ENCODE results near the gene MCF2L.

DNA sequence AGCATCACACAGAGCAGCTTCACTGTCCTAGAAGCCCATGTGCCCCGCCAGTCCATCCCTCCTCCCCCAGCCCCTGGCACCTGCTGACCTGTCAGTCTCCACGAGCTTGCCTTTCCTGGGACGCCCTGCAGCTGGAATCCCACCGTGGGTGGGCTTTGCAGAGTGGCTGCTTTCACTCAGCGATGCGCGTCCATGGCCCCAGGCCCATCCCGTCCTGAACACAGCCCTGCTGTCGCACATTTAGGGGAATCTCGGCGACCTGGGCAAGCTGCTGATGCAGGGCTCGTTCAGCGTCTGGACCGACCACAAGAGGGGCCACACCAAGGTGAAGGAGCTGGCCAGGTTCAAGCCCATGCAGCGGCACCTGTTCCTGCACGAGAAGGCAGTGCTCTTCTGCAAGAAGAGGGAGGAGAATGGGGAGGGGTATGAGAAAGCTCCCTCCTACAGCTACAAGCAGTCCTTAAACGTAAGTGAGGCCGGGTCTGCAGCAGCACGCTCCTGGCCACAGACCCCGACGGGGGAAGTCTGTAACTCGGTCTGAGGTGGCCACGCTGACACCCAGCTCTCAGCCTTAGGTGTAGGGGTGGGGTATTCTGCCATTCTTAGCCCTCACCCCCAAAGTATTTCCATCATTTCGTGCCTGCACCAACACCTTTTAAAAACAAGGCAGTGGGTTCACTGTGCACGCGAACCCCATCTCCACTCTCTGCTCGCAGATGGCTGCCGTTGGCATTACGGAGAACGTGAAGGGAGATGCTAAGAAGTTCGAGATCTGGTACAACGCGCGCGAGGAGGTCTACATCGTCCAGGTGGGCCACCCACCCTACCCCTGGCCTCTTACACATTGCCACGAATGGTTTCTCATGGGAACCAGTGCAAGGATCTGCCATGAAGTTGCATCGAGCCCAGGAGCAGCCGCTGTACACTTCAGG, 118.2 kb downstream of the MCF2L start:
- TF ChIP-seq, protein P1, sequence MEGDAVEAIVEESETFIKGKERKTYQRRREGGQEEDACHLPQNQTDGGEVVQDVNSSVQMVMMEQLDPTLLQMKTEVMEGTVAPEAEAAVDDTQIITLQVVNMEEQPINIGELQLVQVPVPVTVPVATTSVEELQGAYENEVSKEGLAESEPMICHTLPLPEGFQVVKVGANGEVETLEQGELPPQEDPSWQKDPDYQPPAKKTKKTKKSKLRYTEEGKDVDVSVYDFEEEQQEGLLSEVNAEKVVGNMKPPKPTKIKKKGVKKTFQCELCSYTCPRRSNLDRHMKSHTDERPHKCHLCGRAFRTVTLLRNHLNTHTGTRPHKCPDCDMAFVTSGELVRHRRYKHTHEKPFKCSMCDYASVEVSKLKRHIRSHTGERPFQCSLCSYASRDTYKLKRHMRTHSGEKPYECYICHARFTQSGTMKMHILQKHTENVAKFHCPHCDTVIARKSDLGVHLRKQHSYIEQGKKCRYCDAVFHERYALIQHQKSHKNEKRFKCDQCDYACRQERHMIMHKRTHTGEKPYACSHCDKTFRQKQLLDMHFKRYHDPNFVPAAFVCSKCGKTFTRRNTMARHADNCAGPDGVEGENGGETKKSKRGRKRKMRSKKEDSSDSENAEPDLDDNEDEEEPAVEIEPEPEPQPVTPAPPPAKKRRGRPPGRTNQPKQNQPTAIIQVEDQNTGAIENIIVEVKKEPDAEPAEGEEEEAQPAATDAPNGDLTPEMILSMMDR (conservative IDR thresholded peaks at IDR 0.05; ENCODE audit: low read length) = no peak
- no peak for TF ChIP-seq EZH2phosphoT487 (IDR thresholded peaks at IDR 0.05; ENCODE audit: borderline replicate concordance, low read depth, low read length)

Data from OCI-LY7 (cell line).